CD4-positive, alpha-beta T cell treated with Interleukin-2 at 100 ng/mL for 4 hours (primary cell): ENCODE results near the gene KANSL1L.
"Not testable (repeated sequence)": the region's sequence is repeated elsewhere in the genome, so short reads cannot be mapped to it uniquely, and the experiment has no call there.

ENCODE experiments used
- DNase-seq: peaks from one replicate; pipeline ENCODE4 v3.0.0-alpha.2; 2020; ENCODE audit warnings: low spot score

KANSL1L gene

DNA sequence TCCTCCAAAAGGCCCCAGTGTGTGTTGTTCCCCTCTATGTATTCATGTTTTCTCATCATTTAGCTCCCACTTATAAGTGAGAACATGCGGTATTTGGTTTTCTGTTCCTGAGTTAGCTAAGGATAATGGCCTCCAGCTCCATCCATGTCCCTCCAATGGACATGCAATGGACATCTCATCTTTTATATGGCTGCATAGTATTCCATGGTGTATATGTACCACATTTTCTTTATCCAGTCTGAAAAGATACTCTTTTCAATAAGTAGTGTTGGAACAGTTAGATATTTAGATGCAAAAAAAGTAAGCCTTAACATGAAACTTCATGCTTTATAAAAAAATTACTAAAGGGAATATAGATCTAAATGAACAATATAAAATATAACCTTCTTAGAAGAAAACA is 5.9 kb upstream of the KANSL1L start:
- DNase-seq: not testable (repeated sequence)

DNA sequence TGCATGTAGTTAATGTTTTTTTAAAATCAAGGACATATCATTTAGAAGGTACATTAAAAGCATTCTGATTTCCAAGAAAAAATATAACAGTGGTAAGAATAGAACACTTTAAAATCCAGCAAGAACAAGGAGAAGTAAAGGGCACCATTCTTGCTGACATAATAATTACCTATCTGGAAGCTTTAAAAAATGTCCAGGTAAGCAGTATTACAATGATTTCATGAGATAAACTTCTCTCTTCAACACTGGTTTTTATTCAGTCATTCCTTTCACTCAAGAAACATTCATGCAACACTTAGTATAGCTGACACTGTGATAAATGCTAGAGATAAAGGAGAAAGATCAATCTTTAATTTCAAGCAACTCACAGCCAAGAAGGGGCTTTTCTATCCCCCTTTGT is 2.9 kb upstream of the KANSL1L start:
- DNase-seq: no peak

DNA sequence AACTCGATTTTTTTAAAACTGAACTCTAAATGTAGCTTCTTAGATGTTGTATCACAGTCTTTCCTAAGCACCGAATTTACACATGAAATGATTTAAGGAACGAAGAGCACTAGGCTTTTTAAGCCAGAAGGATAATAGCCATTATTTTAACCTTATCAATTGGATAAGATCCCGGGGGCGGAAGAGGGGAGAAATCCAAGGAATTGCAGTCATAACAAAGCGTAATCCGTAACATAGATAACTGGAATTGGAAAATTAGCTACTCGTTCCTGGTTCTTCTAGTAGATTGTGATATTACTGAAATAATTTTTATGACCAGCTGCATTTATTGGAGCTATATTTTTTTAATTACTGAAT is 988 bp upstream of the KANSL1L start:
- no peak for DNase-seq

DNA sequence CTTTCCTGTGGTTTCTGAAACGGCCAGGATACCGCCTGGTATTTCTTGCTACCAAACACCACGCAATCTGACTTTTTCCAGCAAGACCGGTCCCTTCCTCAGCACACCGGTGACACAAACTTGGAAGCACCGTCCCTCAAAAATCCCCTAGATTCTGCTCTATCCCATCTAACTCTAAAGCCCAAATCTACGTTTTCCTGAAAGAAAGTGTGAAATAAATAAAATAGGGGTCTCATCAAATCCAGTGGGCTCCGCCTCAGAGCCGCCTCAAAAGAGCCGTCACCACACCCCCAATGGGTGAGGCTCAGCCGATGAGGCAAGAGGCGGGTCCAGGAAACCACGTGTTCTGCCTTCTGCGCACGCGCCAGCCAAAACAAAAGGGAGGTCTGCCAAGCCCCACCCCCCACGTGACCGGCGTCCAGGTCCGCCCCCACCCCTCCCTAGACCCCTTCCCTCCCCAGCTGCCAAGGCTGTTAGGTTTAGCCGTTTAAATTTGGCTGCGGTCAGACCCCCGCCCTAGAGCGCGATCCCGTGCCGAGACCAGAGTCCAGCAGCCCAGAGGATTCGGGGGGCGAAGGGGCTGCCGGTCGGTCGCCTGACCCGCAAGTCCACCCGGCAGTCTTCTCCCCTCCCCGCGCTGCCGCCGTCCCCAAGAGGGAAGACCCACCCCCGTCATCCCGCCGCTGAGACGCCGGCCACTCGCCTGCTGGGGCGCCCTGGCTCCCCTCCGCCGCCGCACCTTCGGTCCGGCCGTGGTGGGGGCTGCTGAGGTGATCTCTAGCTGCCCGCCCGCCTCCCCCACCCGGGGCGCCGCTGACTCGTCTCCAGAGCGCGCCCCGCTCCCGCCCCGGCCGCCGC is 534 bp downstream of the KANSL1L start:
- DNase-seq: peak; percentile 97

DNA sequence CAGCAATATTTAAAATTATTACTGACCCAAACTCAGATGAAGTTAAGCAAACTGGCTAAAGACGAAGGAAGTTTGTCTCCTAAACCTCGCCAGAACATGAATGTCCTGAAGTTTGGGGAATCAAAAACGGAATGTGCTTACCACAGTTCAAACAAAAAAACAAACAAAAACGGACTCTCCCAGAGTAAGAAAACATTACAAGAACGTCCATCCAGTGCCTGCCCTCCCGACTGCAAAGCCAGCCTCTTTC is 1.1 kb downstream of the KANSL1L start:
- no peak for DNase-seq

DNA sequence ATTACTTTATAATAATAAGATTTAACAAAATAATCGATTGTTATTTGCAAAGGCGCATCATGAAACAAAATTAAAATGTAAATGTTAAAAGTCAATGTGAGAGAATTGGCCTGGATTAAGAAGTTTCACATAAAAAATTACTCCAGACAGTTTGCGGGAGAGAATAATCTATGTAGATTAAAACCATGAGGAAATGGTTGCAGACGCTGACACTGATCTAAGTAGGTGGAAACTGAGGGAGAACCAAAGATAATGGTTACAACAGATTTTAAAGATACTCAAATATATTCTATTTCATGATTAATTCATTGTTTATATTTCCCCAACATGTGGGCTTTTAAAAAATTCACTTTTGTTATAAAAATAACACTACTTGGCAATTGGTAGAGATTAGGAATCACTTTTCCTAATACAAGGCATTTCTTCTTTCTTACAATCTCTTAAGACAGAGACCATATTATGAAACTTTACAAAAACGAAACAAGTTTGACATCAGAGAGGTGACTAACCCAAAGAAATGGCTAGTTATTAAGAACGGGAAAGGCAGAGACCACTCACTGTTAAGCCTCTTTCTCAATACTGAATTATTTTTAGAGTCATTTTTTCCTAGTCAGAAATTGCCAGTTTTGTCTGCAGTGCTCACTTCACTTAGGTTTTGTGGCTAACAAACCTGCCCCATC is 1.6 kb downstream of the KANSL1L start:
- DNase-seq: peak; percentile 19

DNA sequence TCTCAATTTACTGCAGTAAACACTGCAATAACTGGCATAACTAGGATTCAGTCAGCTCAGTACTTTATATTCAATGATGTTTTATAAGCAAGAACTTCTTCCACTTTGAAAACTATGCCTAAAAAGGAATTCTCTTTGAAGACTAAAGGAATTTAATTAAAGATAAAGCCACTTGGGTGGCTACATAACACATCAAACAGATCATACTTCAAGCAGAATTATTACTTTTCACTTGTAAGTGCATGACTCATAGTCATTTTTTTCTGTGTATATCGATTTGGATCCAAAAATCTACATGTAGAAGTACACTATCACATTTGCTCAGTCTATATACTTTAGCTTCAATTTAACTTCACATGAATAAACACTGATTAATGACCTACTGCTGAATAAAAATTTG is 4.0 kb downstream of the KANSL1L start:
- DNase-seq: no peak

DNA sequence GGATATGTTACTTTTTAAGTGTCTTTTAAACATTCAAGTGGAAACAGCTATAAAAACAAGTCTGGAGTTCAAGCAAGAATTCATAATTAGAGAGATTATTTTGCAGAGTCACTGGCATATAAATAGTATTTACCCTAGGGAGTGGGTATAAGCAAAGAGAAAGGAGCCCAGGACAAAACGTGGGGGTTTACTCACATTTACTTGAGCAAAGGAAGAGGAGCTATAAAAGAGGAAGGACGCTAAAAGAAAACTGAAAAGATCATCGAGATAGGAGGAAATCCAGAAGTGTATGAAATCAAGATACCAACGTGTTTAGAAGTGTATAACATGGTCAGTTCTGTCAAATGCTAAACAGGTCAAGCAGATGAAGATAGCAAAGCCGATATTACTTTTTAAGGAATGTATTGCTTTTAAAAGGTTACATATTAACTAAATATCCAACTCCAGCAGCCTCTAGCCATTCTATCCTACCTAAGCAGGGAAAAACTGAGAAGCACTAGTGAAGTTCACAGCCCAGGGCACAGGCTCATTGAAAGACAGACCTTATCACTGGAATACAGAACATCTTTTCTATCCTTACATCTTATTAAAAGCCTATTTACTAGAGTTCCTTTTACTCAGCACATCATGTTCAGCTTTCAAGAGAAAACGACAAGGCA is 8.6 kb downstream of the KANSL1L start:
- no peak for DNase-seq

DNA sequence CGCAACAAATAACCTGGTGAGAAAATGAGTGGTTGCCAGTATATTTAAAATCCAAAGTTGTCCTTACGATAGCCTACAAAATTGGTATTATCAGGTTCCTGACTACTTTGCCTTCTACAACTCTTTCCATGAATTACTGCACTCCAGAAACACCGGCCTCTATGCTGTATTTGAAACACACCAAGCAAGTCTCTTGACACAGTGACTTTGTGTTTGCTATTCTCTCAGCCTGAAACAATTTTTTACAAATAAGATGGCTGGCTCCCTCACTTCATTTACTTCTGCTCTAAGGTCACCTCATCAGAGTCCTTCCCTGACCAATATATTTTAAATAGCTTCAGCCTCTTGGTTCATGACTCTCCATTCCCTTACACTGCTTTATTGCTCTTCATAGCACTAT is 12.2 kb downstream of the KANSL1L start:
- DNase-seq: no peak

DNA sequence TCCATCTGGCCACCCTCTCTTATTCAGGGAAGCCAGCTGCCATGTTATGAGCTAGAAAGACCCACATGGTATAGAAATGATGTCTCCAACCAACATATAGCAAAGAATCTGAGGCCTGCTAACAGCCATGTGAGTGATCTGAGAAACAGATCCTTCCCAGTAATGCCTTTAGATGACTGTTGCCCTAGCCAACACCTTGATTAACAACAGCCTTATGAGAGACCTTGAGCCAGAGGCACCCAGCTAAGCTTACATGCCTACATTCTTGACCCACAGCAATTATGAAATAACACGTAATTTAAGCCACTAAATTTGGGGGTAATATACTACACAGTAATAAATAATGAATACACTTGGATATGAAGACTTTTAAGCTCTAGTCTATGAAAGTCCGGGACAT is 13.0 kb downstream of the KANSL1L start:
- no peak for DNase-seq

DNA sequence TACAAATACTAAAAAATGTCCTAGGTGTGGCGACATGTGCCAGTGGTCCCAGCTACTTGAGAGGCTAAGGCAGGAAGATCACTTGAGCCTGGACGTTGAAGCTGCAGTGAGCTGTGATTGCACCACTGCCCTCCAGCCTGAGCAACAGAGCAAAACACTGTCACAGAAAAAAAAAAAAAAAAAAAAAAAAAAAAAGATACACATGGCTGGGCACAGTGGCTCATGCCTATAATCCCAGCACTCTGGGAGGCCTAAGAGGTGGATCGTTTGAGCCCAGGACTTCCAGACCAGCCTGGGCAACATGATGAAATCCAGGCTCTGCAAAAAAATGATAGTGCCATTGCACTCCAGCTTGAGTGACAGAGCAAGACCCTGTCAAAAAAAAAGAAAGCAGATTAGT is 13.7 kb downstream of the KANSL1L start:
- no peak for DNase-seq

DNA sequence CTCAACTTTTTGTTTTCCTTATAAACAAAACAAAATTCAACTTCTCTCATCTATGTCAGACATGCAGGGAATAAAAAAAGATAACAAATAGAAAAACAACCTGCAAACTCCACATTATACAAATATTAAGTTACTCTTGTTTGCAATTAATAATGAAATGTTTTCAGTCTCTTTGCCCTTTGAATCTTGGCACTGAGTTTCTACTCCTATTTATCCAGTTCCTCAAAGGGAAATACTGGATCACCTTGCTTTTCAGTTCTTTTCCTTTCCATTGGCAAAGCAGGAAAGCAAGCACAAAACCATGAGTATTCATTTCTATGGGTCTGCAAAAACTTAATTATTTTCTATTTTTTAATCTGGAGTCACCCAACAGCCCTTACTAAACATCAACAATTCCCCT is 23.6 kb downstream of the KANSL1L start:
- DNase-seq: no peak

DNA sequence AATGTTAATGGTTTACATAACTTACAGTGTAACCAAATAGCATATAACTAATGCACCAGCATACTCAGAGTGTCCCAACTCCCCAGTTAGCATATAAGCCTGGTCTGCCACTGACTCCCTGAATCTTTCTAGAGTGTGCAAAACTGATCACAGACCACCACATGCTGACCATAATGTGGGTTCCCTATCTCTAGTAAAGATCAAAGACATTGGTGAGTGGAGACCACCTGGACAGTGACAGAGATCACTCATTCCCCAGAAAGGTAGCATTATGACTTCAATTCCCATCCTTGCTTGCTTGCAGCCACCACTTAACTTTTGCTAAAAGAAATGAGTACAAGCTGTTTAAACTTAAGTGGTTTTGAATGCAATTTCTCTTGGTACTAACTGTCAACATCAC is 39.0 kb downstream of the KANSL1L start:
- no peak for DNase-seq

DNA sequence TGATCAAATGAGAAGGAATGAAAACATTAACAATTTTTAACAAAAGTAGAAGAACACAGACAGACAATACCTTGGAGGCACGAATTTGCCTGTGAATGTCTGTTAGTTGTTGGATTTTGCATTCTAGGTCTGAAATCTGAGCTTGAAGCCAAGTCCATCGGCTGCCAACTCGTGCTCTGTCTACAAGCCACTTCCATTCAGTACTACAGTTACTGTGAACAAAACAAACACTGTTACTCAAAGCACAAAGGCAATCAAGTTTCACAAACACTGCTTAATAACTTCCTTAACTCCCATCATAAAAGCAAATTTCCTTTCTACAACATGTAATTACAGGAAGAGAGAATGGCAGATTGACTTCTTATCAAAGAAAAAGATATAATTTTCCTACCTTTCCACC is 42.2 kb downstream of the KANSL1L start:
- DNase-seq: no peak

DNA sequence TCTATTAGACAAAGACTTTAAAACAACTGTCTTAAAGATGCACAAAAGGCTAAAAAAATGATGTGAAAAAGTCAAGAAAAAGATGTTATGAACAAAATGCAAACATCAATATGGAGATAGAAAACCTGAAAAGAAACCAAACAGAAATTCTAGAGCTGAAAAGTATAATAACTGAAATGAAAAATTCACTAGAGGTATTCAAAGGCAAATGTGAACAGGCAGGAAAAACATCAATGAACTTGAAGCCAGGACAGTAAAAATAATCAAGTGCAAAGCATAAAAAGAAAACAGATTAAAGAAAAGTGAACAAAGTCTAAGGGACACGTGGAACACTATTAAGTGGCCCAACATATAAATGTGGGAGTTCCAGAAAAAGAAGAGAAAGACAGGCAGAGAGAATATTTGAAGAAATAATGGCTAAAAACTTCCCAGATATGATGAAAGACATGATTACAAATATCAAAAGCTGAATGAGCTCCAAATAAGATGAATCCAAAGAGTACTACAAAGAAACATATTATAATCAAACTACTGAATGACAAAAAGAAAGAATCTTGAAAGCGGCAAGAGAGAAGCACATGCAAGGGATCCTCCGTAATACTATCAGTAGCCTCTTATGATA is 57.5 kb downstream of the KANSL1L start:
- DNase-seq: no peak

DNA sequence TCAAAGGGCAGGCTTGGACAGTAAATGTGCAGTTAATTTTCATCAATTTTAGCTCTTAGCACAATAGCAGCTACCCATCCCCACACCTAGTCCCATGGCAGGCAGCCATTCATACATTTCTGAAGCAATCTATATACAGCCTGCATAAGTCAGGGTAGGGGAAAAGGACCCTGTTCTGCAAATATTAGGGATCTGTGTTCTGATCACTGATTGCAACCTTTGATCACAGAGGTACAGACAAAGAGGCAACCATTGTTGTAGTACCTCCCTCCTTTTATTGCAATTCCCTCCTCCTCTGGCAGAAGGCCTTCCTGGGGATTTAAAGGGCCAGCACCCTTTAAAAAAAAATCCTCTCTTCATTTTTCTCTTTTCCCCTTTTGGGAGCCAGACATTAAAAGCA is 58.3 kb downstream of the KANSL1L start:
- no peak for DNase-seq

DNA sequence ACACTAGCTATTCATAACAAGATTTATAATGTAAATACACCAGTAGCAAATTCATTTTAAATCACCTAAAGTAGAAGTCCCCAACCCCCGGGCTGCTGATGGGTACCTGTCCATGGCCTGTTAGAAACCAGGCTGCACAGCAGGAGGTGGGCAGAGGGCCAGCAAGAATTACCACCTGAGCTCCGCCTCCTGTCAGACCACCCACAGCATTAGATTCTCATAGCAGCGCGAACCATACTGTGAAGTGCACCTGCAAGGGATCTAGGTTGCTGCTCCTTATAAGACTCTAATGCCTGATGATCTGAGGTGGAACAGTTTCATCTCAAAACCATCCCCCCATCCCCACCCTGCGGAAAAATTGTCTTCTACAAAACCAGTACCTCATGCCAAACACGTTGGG is 71.3 kb downstream of the KANSL1L start:
- DNase-seq: no peak

DNA sequence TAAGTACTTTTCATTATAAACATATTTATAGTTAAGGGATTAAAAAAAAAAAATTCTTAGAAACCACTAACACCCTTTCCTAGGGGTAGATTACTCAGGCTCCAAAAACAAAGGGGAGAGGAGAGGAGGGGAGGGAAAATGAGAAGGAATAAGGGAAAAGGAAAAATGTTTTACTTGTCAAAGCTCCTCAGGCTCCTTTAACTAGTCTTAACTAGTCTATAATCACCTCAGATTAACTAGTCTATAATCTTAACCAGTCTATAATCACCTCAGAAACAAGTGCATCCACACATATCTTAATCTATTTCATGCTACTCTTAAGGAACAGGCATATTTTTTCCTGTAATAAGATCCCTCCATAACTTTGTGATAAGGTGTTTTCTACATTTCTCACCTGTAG is 76.4 kb downstream of the KANSL1L start:
- no peak for DNase-seq

DNA sequence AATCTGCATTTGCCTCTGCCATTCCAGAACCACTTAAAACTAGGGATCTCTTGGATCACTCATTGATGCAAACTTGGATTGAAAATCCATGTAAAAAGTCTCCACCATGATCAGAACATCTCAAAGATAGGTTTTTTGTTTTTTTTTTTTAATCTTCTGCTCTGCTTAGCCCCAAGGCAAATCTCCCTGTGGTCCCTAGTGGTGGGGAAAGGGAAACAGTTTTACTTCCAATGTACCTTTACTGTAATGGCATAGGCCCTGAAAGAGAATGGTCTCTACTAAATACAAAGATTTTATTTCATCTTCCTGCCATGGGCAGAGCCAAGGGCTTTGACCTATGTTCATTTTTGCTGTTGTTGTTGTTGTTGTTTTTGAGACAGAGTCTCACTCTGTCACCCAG is 78.4 kb downstream of the KANSL1L start:
- DNase-seq: no peak

DNA sequence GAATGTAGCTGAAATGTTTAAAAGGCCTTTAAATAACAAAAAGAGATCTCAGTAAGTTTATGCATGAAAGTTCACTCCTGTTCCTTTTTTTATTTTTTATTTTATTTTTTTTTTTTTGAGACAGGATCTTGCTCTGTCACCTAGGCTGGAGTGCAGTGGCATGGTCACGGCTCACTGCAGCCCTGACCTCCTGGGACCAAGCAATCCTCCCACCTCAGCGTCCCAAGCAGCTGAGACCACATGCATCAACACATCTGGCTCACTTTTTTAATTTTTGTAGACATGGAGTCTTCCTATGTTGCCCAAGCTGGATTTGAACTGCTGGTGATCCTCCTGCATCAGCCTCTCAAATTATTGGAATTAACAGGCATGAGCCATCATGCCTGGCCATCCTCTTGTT is 84.3 kb downstream of the KANSL1L start:
- no peak for DNase-seq

DNA sequence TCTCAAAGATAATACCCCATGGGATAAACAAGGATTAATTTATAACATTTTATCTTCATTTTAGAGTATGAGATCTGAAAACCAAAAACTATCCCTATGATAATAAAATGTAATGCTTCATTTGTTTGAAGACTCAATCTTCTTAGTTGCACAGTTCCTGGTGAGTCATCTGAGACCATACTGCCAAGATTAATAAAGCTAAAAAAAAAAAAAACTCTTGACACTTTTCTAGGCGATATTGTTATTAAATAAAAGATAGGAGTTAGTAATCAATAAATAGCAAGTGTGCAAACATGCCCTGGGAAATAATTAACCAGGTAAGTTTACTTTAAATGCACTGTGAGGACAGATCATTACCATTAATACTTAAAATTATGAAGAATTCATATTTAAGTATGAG is 84.9 kb downstream of the KANSL1L start:
- DNase-seq: no peak

DNA sequence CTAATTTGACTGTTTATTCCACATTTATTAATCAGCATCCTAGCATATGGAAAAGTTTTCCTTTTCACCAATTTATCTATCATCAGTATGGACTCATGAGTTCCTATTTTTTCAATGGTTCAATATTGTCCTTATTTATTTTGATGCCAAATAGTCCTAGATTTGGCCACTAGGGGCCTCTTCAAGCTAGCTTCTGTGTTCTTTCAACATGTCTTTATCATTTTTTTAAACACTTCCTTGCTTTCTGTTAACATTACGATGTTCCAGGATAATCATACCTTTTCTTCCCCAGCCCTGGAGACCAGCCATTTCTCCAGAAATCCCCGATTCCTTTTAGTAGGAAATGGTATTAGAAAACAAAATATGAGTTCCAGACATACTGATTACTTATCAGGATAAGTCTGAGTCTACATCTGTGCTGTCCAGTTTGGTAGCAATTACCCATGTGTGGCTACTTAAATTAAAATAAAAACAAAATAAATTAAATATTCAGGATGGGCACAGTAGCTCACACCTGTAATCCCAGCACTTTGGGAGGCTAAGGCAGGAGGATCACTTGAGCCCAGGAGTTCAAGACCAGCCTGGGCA is 98.2 kb downstream of the KANSL1L start:
- peak; percentile 2 for DNase-seq

DNA sequence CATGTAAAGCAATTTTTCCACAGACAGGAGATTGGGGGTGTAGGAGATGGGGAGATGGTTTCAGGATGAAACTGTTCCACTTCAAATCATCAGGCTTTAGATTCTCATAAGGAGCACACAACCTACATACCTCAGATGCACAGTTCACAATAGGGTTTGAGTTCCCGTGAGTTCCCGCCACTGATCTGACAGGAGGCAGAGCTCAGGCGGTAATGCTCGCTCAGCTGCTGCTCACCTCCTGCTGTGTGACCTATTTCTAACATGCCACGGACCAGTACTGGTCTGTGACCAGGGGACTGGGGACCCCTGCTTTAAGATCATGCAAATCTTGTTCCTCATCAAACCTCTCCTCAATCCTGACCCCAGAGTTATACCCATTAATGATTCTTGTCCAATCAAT is 98.7 kb downstream of the KANSL1L start:
- DNase-seq: no peak
